HG02759 (cell line): Measurements from ENCODE around the gene TTC34.

Experiments
- ATAC-seq: cut with Tn5 transposase; IDR thresholded peaks from one replicate; pipeline ENCODE4 v1.9.1; 2021; ENCODE audit warnings: mild to moderate bottlenecking, moderate library complexity; ENCODE audit not compliant: unreplicated experiment

The TTC34 gene

DNA sequence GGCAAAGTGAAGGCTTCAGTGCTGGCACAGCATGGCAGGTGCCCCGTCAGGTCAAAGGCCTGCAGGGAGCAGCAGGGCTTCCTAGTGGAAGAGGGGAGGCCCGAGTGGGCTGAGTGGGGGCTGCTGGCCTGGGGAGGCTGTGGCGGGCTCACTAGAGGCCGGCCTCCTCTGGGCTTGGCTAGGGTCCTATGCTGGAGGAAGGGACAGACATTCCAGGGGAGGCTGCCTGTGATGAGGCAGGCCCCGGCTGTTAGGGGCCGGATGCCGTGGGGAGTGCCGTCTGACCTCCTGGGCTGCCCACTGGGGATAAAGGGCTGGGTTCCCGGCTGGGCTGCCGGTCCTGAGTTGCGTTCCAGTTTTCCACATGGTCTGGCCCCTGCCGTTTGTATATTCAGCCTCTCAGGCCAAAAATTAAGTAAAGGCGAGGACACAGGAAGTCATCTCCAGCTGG, 193.8 kb downstream of the TTC34 start:
- no peak for ATAC-seq

DNA sequence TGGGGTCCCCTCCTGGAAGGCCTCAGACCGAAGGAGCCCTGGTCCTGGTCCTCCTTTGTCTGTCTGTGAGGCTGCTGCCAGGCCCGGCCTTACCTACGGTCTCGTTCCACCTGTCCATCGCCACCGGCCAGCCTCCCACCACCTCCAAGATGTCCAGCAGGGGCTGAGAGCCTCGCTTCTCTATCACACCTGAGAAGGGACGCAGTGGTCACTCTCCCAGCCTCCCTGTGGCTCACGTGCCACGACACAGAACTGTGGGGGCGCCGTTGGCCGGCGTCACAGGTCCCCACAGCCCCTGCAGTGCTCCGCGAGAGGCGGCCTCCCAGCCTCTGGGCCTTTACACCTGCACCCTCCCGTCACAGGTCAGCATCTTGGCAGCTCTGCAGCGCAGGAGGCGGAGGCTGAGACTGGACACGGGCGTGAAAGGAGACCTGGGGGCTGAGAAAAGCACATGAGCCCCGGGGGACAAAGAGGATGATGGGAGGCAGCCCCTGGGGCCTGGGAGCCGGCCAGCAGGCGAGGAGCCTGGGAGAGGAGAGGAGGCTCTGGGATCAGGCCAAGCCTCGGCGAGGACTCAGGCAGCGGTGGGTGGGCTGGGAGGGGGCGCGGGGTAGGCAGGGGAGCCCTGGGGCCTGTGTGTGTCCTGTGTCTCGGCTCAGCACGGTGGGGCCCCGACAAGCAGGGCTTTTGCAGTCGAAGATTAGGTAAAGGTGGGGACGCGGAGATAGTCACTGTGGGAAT, 194.4 kb downstream of the TTC34 start:
- ATAC-seq = no peak

DNA sequence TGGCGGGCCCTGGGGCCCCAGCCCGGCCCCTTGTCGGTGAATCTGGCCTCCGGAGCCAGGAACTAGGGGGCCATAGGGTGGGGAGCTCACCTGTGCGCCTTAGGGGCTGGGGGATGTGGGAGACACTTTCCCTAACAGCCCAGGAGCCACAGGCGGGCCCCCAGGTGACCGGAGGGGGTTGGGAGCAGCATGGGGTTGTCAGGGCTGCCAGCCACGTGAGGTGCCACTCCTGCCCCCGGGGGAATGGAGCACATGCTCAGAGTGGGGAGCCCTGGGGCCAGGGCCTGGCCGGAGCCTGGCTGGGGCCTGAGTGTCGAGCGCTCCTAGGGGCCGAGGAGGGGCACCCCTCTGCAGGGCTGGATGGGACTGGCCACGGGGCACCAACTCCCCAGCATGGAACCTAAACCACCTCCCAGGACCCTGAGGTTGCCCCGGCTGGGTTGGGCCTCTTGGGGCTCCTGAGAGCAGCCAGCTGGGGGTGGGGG, 195.1 kb downstream of the TTC34 start:
- no peak for ATAC-seq

DNA sequence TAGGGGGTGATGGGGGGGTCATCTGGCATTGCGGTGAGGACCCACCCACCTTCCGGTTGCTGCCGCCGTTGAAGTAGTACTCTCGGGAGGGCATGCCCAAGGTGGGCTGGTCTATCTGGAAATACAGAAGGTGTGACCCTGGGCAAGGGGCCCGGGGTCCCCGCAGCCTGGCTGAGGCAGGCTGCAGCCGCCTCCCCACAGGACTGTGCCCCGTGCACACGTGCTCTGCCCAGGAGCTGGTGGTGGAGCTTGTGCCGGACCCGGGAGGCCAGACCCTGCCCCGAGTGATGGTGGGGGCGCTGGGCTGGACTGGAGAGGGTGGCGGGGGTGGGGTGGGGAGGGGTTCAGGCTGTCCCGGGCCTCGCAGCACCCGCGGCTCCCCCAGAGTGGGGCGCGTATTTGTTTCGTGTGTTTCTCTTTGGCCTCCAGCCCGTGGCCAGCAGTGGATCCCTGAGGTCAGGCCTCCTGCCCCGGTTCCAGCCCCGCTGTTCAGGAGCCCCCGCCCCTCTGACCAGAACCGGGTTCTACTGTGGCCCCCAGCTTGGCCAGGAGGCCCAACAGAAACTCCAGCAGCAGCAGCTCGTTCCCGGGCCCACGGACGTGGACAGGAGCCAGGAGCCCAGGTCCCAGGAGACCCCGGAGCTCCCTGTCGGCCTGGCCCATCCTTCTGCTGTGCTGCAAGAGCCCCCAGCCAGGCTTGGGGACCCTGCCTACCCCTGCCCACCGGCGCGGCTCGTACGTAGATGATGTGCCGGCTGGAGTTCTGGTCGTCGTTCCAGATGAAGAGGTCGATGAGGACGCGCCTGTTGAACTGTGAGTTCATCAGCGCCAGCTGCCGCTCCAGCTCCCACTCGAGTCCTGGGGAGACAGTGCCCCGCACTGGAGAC, 195.7 kb downstream of the TTC34 start:
- no peak for ATAC-seq

DNA sequence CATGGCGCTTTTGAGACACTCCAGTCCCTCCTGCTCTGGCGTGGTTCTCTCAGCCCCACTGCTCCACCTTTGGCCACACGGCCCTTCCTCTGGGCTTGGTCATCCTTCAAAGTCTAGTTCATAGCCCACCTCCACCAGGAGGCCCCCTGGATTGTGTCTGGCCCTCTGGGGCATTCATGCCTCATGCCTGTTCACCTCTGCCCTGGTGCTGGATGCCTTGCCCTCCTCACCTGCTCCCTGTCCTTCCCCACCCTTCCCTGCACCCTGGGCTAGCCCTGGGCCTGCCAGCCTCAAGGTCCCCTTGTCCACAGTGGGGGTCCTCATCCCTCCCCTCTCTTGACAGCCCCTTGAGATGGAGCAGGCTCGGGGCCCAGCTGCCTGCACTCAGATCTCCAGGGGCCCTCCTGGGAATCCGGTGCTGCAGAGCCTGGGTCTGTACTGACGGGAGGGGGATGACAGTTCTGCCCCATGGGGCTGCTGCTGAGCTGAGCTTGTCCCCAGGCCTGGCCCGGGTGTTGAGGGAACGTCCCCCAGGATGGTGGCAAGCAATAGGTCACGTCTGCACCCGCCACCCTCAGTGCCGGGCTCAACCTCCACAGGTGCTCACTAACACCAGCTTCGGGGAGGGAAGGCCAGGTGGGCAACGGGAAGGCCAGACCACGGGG, 196.5 kb downstream of the TTC34 start:
- no peak for ATAC-seq

DNA sequence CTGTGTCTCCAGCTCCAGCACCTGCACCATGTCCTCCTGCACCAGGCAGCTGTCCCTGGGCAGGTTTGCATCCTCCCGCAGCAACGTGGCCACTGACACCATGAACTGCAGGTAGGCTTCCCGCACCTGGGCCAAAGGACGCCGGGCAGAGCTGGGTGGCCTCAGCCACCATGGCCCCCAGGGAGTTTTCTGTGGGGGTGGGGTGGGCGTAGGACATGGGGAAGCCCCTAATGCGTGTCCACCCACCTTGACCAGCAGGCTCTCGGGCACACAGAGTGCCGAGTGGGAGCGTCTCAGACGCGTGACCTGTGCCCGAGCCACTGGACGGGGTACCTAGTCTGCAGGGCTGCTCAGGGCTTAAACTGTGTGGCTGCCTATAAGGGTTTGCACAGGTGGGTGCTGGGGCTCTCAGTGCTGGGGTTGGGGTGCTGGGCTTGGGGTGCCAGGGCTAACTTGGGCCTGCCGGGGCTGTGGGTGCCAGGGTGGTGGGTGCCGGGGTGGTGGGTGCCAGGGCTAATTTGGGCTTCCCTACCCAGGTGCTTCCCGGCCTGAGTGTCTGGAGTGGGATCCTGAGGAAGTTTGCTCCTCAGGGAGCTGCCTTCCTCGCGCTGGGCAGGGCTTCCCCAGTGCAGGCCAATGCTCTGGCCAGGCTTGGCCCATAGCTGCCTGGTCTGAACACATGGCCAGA, 197.2 kb downstream of the TTC34 start:
- ATAC-seq = no peak

DNA sequence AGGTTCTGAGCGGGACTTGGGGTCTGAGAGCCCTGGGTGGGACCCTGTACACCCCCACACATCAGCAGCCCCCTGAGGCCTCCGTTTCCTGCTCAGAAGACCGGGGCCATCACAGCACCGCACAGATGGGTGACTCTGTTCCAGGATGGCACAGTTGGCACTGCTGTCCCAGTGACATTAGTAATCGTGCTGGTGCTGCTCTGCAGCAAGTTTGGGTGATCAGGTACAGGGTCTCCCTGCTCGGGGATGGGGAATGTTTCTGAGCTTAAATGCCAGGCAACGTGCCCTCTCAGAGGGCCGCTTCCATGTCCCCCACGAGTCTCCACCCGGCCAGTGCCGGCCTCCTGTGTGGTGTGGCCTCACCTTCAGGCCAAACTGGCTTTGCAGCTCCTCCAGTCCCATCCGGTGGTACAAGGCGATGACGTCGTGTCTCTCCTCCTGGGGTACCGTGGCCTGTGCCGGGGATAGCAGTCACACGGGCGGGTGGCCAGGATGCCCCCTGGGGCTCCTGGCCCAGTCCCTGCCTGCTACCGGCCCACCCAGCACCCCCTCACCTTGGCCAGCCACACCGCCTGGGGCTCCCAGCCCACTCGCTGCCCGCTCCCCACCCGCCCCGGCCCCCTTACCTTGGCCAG, 197.9 kb downstream of the TTC34 start:
- no peak for ATAC-seq

DNA sequence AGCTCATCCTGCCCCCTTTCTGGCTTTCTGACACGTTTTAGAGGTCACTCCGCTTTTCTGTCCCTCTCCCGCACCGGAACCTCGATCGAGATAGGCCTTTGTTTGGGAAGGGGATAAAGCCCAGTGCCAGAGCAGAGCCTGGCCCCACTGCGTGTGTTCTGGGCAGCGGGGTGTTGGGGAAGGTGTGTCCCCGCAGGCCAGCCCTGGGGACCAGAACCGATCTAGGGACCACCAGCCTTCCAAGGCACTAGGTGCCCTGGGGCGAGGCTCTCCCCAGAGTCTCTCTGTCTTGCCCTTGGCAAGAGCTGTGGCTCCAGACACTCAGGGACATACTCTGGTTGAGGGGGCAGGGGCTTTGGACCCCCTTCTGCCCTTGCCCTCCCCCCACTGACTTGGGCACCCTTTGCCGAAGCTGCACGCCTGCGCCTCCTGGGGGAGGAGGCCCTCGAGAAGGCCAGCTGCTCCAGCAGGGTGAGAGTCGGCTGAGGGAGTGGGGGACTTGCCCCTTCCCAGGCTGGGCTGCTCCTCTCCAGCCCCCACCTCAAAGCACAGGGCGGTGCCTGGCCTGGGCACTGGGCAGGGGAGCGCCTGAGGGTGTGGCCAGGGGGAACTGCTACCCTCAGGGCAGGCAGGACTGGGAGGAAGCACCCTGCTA, 198.5 kb downstream of the TTC34 start:
- no peak for ATAC-seq

DNA sequence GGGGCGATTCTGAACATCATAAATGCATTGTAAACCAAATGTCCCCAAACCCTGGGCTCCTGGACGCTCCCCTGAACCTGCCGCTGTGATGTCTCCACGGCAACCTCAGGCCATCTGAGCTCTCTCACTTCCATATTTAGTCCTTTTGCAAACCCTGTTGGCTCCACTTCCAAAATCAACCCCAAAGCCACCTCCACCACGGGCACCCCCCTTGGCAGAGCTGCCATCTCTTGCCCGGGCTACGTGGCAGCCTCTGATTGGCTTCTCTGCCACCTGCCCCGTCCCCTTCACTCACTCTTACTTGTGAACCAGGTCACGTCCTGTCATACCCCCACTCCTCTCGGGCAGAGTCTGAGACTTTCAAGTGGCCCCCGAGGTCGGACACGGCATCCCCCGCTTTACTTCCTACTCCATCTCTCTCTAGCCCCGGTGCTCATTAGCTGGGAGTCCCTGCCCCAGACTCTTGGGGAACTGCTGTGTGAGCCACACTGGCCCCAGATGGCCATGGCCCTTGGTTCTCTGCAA, 199.1 kb downstream of the TTC34 start:
- no peak for ATAC-seq

DNA sequence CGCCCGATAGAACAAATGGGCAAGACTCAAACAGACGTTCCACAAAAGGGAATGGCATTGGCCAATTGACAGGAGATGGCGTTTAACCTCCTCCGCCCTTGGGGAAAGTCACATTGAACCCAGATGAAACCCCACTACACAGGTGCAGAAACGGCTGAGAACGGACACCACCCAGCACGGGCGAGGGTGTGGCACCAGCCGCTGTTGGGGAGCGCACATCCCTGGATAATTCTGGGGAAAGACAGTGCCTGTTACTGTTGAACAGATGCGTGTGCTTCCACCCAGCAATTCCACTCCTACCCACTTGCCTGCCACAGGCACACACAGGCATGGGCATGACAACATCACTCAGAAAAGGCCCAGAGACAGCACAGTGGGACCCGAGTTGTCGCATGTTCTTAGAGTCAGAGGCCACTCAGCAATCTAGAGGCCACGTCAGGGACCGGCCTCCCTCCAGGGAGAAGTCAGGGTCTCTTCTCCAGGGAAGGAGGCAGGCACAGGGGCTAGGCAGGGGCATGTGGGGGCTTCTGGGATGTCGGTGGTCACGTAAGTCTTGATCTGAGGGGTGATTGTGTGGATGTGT, 199.7 kb downstream of the TTC34 start:
- ATAC-seq = no peak

DNA sequence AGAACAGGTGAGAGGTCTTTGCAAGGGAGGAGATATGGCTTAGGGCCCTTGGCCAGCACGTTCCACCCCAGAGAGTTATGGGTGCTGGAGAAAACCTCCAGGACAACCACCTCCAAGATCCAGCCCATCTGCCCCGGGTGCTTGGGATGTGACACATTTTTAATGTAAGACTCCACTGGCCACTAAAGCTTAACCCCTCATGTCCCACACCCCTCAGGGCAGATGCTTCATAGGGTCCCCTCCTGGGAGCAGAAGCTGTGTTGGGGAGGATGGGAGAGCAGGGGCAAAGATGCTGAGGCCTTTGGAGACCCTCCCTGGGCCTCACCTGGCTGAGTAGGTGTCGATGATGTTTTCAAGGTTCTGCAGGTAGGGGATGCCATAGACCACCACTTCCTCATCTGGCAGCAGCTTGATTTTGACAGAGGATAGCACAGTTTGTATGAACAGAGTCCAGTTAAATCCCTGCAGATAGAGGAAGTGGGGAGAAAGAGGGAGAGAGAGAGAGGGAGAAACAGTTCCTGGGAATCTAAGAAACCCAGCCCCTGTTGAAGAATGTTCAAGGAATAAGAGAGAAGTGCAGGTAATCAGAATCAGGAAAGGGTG, 203.1 kb downstream of the TTC34 start:
- no peak for ATAC-seq

DNA sequence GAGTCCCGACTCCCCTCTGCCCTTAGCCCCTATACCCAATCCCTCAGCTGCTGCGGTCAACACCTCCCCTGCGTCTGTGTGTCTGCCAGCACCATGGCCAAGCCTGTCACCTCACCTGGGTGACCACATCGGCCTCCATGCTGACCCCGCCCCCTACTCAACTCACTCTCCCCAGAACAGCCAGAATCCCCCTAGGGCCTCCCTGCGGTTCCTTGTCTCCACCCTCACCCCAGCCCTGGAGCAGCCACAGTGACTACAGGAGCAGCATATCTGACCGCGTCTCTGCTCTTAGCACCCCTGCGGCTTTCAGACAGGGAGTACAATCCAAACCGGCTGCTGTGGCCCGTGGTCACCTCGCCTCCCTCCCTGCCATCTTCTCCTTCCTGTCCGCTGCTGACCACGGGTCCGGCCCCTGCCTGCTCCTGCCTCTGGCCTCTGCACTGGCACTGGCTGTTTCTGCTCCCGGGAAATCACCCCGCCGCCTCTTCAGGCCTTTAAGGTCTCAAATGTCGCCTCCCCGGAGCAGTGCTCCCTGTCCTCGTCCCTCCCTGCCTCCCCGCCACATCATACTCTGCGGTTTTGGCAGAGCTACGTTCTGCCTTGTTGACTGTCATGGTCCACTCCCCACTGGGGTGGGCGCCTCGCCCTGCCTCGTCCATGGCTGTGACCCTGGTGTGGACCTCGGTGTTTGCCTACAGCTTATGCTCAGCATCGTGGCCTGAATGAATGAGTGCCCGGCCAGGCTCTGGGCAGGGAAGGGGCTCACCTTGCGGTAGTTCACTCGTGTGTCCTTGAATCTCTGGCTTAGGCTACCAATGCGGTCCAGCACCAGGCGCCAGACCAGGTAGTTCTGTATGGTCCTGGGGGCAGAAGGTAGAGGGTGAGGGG, 203.8 kb downstream of the TTC34 start:
- ATAC-seq = no peak

DNA sequence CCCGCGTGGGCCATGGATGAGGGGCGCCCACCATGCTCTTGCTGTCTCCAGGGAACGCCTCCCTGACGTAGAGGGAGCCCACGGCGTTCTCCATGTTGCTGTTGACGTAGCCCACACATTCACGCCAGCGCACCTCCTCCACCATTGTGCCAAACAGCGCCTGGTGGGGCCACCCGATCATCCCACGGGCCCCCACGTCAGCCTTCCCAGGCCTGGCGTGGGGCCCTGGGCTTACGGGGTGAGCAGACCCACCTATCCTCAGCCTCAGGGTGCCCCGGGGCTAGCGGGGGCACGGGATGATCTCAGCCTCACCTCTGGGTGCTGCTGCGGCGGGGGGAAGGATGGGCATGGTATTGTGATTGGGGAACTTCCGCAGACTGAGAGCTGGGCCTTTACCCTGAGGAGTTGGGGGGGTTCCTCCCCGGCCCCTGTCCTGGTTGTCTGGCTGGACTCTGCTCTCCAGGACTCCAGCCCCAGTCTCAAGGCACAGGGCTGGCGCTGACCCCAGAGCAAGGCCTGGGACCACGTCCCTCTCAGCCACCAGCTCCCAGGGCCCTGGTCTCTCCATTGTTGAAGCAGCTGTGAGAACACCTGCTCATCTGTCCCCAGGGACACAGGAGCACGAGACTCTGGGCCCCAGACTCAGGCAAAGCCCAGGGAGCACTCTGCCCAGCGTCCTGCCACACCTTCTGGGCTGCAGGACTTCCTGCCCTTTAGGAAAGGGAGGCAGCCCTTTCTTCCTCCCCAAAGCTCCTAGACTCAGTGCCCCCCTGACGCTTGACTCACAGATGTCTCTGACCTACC, 204.8 kb downstream of the TTC34 start:
- ATAC-seq = no peak

DNA sequence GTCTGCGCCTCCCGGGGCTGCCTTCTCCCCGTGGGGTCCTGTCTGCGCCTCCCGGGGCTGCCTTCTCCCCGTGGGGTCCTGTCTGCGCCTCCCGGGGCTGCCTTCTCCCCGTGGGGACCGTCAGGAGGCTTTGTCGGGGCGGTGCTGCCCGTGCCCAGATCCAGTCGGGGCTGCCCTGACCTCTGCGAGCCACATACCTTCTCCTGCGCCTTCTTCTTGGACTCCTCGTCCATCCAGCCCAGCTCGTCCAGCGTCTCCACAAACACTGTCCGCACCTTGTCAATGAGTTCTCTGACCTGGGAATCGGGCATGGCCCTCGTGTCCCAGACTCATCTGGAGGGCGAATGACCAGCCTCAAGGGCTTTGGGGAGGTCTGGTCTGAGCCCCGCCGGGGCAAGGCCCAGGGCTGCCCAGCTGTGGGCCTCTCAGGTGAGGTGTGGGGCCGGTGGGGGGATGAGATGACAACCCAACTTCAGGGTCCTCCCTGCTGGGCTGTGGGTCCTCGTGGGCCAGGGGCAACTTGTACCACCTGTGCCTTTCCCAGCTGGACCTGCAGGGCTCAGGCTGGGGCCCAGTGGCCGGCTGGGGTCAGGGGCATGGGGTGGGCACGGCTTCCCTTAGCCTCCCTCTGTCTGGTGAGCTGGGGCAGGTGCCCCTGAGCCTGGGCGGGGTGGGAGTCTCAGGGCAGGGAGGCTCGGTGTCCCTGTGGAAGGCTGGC, 205.5 kb downstream of the TTC34 start:
- no peak for ATAC-seq

DNA sequence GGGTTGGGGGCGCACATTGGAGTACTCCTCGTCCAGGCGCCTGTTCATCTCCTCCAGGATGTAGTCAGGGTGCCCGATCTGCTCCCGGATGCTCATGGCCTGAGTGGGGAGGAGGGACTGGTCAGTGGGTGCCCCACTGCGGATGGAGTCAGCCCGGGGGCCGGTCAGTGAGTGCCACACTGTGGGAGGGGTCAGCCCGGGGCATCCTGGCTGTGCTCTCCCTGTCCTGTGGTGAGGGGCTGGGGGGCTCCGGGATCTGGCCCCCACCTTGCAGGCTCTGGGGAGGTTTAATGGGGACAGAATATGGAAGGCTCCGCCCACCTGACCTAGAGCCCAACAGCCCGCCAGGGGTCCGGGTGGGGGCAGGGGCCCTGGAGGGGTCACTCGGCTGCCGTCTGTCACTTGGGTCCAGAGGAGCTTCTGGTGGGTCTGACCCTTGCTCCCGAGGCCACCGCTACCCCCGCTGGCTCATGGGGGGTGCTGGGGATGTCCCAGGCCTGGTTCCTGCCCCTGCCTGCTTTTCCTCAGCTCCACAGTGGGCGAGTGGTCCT, 206.2 kb downstream of the TTC34 start:
- ATAC-seq = no peak

DNA sequence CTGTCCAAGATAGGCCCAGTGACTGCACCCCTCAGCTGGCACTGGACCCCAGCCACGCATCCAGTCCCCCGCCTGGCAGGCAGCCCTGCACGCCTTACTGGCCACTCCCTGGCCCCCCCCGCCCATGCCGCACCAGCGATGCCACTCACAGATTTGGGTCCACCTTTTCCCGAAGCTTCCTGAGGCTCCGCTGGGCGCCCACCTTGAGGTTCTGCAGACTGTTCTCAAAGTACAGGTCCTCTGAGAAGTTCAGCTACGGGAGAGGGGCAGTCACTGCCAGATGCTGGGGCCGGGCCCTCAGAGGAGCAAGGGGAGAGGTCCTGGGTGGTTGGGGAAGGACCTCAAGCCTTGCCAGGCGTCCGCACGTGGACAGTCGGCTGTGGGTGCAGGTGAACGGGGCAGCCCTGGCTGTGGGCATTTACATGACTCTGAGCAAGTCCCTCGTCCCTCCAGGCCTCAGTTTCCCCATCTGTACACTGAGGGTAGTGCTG, 206.8 kb downstream of the TTC34 start:
- ATAC-seq = no peak
